NK-92 (cell line): ENCODE measurements around the gene TMEM17.

Experiments
- DNase-seq: peaks from one replicate; lab custom pipeline; 2025; ENCODE audit not compliant: unreplicated experiment; lab: John Stamatoyannopoulos, UW

TMEM17 gene

DNA sequence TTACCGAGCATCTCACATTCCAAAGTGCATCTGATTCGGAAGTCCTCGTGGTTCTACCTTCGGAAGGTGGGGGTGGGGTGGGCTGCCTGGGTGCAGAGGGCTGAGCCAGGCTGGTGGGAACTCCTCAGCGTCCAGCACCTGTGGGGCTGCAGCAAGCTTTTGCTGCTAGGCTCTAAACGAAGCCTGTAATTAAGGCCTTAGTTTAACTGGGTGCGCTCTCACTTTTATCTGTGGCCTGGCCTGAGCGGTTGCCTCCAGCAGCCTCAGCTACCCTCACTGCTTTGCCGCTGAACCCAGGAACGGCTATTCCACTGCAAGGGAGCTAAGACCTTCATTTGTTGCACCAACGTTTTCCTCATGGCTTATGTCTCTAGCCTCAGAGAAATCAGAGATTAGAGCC lies 48.4 kb downstream of the TMEM17 start:
- no peak for DNase-seq

DNA sequence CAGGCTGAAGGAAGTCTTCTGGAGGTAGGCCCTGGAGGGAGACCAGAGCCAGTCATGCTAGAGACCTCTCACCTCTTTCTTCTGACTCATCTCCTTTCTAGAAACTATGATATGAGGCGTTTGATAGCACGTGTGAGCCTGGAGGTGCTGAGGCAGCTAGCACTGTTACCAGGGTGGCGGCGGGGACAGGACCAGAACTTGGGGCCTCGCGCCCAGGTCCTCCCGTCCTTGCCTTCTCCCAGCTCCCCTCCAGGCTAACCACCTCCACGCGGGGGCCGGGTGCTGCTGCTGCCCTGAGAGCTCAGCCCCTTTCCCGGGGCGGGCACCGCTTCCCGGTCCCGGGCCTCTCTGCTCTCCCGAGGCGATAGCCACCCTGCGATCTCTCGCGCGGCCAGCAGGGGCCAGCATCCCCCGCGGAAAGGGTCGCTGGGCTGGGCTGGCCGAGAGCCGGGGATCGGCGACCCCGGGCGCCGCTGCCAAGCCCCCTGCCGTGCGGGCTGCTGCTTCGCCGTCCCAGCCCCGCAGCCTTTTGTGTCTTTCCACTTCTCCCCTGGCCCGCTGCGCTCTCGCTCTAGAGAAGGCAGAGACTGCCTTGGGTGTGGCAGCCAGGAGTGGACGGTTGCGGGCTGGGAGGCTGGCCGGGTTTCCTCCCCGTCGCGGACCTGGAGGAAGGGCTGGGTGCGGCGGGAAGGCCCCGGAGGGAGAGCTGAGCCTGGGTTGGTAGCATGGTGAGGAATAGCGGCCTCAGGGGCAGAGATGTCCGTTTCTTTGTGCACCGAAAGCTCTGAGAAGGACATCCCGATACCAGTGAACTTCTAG lies 49.1 kb downstream of the TMEM17 start:
- DNase-seq = no peak

- DNase-seq = no peak
Observed at GRCh38 chr2:62455957-62456692, 49.9 kb downstream of the TMEM17 start.

DNA sequence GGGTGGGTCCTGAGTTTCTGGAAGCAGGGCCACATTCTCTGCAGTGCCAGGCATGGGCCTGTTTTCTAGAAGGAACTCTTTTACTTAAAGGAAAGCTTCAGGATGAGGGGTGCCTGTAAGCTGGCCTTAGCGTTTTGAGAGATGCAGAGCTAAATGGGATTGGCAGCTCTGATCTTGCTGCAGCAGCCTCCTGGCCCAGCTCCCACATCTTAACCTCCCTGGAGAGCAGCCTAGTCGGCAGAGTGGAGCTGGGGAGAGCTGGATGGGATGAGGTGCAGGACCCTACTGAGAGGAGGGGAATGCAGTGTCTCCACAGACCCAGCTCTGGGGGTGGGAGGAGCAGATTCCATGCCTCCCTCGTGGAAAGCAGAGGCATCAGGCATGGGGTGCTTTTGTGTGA lies 52.0 kb downstream of the TMEM17 start:
- DNase-seq = no peak

GRCh38 chr2:62452701-62453454 lies 53.1 kb downstream of the TMEM17 start:
- DNase-seq = no peak

- DNase-seq = no peak
Observed at GRCh38 chr2:62450716-62451191, 55.2 kb downstream of the TMEM17 start.
